Islet precursor cell (in vitro differentiated cells): Measurements from ENCODE around the gene CTNNA1.
"Not testable (repeated sequence)": the region's sequence is repeated elsewhere in the genome, so short reads cannot be mapped to it uniquely, and the experiment has no call there.

ENCODE experiments used
- DNase-seq: peaks from one replicate; pipeline ENCODE4 v3.0.0-alpha.2; 2018

The CTNNA1 gene

DNA sequence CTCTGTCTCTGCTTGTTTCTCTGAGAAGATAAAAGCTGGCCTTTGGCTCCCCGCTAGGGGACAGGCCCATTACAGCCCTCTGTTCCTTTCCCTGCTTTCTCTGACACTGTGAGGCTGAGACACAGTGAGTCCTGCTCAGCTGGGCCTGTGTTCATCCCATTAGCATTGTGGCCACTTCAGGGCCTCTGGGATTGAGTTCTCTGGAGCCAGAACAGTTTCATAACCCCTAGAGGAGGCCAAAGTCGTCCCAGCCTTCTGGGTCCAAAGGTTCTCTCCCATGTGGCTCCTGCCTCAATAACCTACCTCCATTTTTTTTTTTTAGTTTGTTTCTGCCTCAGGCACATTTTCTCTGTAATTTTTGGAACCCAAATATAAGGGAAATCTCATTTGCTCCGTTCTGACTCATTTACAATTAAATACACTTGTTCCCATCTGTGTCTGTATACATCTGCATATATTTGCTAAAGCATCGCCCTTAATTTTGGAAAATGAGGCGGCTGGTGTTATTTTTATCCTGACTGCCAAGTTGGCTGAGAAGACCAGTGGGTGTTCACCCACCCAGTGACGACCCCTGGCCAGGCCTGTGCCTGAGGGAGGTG, 27.3 kb upstream of the CTNNA1 start:
- peak; percentile 68 for DNase-seq

DNA sequence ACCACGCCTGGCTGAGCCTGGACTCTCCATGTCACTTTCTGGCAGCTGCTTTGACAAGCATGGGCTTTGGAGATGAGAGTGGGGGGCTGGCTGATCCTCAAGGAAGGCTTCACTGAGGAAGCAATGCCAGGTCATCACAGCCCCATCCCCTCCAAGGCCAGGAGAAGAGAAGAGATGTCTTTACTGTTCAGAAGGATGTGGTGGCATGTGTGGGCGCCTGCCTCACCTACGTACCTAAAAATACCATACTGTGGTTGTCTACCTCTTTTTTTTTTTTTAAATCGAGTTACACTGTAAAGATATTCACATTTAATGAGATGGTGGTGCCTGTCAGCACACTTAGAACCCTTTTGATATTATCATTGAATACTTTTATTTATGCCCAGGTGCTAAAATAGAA, 26.4 kb upstream of the CTNNA1 start:
- DNase-seq = no peak

DNA sequence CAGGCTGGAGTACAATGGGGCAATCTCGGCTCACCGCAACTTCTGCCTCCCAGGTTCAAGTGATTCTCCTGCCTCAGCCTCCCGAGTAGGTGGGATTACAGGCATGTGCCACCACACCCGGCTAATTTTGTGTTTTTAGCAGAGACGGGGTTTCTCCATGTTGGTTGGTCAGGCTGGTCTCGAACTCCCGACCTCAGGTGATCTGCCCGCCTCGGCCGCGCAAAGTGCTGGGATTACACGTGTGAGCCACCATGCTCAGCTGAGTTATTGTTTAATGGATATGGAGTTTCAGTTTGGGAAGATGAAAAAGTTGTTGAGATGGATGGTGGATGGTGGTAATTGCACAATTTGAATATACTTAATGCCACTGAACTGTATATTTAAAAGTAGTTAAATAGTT, 22.7 kb upstream of the CTNNA1 start:
- not testable (repeated sequence) for DNase-seq

DNA sequence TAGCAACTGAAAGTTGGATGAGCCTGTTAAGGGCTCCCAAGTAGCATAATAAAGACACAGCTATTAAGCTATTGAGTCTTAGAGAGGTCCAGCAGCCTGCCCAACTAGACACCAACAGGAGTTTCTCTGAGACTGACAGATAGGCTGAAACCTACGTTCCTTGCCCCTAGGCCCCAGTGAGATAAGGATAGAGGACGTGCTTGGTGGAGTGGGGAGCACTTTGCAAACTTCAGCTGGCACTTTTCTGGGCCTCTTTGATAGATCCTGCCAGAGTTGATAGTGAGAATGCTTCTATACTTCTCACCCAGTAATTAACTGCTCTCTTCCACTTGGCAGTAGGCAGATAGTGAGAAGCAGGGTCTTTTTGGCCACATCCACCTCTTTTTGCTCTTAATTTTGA, 20.8 kb upstream of the CTNNA1 start:
- no peak for DNase-seq

DNA sequence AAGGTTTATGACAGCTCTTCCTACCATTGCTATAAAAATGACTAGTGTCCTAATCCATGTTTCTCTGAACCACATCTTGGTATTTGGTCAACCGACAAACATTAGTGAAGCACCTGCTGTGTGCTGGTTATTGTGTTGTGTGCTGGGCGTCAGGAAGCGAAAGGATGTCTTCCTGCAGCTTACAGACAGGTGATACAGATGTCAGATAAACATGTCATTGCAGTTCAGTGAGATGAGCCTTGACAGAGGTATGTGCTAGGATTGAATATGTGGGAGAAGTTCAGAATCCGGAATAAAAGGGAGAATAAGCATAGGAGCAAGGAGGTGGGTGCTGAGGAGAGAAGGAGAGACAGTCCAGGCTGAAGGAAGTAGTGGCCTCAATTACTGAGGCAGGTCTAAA, 20.3 kb upstream of the CTNNA1 start:
- no peak for DNase-seq

DNA sequence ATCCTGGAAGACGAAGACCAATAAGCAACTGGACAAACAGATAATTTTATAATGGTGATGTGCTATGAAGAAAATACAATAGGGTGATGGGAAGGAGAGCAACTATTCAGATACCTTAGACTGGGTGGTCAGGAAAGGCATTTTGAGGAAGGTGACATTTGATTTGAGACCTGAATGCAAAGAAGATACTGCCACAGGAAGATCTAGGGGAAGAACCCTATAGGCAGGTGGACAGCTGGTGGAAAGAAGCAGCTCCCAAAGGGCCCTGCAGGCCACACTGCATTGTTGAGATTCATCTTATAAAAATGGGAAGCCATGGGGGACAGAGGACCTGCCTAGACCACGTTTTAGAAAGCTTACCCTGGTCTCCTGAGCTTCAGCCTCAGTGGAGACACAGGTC, 19.7 kb upstream of the CTNNA1 start:
- no peak for DNase-seq

DNA sequence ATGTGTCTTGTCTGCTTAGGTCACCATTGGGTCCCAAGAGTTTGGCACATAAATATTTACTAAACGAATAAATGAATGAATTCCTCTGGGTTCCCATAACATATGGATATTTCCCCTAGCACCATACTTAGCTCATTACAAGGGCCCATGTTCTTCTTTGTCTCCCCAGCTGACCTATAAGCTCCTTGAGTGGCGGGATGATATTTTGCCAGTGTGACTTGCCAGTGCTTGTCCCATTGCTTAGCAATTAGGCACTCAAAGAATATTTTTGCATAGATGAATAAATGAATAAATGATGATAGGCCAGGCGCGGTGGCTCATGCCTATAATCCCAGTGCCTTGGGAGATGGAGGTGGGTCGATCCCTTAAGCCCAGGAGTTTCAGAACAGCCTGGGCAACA, 16.9 kb upstream of the CTNNA1 start:
- no peak for DNase-seq

DNA sequence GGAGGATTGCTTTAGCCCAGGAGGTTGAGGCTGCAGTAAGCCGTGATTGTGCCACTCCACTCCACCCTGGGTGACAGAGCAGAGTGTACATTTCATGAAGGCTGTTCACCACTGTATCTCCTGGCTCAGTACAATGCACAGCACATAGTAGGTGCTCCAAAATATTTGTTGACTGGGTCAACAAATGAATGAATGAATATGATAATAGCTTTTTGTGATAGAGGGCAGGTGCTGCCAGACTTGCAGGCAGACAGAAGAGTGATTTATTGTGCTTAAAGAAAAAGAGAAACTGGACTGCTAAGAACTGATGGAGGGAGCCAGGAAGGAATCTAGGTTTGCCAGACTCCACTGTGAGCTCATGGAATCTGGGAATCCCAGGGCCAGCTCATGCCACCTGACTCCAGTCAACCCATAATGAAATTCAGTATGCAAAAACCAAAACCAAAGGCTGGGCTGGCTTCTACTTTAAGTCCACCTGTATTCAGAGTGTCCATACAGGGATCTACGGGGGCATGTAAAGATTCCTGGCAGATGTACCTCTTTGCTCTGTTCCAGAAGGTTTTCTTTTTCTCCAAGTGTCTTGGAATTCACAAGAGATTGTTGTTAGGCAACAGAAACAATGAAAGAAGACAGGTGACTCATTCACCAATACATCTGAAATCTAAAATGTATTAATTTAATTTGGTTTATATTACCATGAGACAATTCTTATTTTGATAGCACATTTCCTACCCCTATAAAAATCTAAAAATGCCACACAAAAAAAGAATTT, 15.5 kb upstream of the CTNNA1 start:
- no peak for DNase-seq

DNA sequence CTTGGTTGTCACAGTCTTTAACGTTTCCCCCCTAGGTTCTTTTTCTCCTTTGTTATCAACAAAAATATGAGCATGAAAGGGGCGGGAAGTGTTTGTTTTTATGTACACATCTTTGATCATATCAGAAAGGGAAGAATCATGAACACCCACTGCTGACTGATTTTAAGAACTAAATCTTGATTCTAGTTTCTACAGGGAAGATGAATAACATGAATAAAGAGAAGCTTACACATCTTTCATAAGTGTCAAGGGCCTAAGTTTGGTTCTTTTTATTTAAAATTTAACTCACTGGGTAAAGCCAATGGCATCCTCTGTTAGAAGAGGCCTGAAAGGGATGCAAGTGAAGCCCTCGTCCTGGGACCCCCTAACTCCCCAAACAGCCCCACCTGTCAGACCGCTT, 14.8 kb upstream of the CTNNA1 start:
- DNase-seq = no peak

DNA sequence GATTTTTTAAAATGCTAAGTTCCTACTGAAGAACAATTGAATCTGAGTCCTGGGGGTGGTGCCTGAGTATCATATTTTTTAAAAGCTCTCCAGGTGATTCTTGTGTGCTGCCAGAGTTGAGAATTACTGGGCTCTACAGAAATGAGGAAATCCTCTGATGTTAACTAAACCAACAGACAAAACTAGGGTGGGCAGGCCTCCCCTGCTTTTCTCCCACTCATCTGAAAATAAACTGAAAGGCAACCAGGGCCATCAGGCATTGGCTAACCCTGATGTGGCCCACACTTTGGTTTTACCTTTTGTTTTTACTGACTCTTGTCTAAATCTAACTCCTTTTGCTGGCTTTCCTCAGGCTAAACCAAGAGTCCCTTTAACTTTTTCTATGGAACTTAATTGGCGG, 13.3 kb upstream of the CTNNA1 start:
- no peak for DNase-seq

DNA sequence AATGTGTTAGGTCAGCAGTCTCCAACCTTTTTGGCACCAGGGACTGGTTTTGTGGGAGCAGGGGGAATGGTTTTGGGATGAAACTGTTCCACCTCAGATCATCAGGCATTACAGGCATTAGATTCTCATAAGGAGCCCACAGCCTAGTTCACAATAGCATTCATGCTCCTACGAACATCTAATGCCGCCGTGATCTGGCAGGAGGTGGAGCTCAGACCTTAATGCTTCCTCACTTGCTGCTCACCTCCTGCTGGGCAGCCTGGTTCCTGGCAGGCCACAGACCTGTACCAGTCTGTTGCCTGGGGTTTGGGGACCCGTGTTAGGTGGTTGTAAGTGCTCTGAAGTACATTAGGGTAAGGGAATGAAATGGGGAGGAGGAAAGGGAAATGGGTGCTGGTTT, 9.7 kb upstream of the CTNNA1 start:
- DNase-seq = no peak

DNA sequence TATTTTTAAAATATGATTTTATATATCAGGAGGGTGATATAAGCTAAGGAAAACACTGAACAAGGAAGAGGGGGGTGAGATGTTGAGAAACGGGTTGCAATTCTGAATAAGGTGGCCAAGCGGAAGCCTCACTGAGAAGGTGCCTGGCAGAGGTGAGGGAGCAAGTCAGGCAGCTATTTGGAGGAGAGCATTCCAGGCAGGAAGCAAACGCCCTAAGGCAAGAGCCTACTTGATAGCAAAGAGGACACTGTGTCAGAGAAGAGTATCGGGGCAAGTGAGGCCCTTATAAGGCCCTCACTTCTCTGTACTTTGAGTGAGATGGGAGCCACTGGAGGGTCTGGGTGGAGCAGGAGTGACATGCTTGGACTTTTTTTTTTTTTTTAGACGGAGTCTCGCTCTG, 8.0 kb upstream of the CTNNA1 start:
- DNase-seq = peak; percentile 86

DNA sequence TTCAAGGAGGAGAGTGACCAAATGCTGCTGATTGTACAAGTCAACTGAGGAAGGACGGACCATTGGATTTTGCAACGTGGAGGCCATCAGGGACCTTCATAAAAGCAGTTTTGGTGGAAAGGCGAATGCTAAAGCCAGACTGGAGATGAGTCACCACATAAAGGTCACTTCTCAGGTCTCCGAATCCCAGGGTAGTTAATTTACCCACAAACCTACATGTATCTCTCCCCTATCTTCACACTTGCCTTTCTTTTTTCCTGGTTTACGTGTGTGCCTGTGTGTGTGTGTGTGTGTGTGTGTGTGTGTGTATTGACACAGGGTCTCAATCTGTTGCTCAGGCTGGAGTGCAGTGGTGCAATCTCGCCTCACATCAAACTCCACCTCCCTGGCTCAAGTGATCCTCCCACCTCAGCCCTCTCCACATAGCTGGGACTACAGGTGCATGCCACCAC, 4.6 kb upstream of the CTNNA1 start:
- no peak for DNase-seq

DNA sequence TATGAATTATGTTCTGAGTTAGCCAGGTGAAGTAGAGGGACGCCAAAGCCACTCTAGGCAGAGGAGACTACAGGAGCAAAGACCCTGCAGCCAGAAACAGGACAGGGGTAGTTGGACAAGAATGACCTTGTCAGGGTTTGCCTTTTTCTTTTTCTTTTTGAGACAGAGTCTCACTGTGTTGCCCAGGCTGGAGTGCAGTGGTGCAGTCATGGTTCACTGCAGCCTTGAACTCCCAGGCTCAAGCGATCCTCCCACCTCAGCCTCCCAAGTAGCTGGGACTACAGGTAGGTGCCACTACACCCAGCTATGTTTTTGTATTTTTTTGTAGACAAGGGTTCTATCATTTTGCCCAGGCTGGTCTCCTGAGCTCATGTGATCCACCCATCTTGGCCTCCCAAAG, 1.9 kb upstream of the CTNNA1 start:
- DNase-seq = not testable (repeated sequence)

DNA sequence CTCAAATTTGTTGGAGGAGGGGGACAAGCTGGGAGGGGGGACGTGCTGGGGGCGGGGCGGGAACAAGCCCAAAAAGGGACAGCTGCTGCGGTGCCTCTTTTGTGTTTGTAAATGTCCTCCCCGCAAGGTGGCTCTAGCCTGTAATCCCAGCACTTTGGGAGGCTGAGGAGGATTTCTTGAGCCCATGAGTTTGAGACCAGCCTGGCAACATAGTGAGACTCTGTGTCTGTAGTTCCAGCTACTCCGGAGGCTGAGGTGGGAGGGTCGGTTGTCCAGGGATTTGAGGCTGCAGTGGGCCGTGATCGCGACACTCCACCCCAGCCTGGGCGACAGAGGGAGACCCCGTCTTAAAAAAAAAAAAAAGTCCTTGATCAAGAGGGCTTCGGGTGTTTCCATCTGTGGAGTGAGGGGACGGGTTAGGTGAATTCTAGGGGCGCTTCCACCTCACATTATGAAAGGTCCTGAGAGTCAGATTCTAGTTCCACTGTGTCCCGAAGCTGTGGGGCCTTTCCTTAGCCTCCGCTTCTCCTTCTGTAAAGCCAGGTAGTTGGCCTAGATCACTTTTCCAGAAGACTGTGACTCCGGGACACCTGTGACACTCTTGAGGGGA, 779 bp upstream of the CTNNA1 start:
- peak; percentile 84 for DNase-seq

DNA sequence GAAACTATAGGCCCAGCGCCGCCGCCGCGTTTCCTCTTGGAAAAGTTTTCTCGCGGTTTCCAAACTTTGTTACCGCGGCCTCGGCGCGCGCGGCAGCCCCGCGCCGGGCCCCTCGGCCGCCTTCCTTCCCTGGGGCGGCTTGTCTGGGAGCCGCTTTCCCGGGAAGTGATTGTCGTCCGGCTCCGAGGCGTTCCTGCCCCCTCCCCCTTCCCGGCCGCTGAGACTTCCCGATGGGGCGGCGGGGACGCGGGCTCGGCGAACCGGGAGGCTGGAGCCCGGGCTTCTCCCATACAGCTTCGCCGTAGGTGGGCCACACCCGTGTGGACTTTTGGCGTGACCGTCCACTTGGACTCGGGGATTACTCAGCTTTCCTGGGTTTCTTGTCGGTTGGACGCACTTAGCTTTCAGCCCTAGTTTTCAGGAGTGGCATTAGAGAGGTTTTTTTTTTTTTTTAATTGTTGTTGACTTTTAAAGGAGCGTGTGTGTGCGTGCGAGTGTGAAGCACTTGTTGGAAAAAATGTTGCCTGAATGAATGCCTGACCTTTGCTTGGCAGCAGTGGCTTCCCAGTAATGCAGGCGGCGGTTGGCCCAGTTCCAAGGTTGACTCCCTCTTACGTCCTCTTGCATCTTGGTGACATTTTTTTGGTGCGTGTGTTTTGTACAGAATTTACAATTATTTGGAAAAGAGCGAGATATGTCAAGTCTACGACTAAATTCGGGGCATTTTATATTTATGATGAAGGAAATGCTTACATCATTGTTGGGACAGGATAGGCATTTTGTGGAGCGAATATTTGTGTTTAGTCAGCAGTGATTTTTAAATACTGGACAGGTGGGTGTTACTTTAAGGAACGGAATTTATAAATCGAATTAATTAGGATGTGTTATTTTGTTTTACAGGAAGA, 821 bp downstream of the CTNNA1 start:
- peak; percentile 74 for DNase-seq

DNA sequence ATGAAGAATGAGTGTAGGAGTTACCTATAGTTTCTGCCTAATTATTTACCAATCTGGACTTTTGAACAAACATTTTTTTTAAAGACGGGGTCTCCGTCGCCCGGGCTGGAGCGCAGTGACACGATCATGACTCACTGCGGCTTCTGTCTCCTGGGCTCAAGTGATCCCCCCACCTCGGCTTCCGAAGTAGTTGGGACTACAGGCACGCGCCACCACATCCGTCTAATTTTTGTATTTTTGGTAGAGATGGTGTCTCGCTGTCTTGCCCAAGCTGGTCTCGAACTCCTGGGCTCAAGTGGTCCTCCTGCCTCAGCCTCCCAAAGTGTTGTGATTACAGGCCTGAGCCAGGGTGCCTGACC, 1.5 kb downstream of the CTNNA1 start:
- DNase-seq = no peak

DNA sequence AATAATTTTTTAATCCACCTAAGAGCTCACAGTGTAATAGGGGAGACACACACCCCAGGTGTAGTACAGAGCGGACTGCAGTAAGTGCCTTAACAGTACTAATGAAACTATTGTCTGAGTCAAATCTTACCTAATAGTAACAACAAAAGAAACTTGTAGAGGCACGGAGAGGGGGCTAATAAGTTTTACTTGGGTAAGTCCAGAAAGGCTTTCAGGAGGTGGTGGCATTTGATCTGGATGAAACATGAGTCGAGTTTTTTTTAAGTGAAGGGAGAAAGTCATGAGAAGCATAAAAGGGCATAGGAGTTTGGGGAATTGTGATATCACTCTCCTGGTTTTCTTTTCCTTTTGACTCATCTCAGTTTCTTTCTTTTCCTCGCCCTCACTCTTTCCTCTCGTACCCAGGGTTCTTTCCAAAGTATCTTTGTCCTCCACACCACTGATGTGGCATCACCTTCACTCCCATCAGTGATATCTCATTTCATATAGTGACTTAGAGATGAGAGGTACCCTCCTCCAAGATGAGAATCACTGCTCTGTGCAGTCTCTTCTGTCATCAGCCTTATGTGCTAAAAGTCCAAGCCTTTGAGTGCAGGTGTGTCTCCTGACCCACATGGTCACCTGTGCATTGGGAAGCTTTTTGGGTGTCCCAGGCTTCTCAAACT, 2.0 kb downstream of the CTNNA1 start:
- DNase-seq = no peak

DNA sequence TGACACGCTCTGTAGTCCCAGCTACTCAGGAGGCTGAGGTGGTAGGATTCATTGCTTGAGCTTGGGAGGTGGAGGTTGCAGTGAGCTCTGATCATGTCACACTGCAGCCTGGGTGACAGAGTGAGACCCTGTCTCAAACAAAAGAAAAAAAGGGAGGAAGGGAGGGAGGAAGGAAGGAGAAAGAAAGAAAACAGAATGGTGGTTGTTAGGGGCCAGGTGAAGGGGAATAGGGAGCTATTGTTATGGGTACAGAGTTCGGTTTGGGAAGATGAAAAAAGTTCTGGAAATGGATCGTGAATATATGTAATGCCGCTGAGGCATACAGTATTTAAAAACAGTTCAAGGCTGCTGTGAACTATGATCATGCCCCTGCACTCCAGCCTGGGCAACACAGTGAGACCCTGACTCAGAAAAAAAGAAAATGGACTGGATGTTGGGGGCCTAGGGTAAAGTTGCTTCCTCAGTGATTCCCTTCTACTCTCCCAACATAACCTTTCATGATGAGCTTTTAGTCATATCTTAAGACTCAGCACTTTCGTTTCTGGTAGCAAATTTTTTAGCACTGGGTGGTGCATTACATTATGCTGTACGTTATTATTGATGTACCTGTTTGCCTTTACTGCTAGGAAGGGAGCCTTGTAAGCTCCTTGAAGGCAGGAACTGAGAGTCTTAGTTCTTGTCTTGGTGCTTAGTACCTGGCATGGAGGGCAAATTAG, 4.0 kb downstream of the CTNNA1 start:
- no peak for DNase-seq

DNA sequence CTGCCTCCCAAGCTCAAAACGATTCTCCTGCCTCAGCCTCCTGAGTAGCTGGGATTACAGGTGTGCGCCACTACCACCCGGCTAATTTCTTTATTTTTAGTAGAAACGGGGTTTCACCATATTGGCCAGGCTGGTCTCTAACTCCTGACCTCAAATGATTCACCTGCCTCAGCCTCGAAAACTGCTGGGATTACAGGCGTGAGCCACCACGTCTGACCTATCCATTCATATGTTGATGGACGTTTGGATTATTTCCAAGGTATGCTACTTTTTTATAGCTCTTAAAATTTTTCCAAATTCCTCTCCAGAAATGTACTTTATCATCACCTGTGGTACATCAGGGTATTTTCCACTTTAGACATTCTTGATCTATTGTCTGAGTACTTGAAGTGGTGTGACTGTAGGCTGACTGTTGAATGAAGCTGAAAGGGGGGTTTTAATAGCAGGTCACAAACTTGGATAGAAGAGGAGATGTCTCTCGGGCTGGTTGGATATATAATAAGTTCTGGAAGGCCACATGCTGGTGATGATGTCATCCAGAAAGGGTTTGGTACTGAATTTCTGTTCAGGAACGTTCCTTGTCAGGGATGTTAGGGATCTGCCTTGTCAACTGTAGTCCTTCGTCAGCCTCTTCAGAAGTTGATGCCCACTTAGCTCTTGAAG, 7.4 kb downstream of the CTNNA1 start:
- no peak for DNase-seq

DNA sequence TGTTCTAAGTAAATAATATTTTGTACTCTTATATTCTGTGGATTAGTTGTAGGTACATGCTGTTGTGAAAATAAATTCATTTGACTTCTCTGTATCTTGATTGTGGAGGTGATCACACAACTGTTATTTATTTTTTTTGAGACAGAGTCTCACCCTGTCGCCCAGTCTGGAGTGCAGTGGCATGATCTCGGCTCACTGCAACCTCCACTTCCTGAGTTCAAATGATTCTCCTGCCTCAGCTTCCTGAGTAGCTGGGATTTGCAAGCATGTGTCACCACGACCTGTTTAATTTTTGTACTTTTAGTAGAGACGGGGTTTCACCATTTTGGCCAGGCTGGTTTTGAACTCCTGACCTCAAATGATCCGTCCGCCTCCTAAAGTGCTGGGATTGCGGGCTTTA, 7.9 kb downstream of the CTNNA1 start:
- not testable (repeated sequence) for DNase-seq

DNA sequence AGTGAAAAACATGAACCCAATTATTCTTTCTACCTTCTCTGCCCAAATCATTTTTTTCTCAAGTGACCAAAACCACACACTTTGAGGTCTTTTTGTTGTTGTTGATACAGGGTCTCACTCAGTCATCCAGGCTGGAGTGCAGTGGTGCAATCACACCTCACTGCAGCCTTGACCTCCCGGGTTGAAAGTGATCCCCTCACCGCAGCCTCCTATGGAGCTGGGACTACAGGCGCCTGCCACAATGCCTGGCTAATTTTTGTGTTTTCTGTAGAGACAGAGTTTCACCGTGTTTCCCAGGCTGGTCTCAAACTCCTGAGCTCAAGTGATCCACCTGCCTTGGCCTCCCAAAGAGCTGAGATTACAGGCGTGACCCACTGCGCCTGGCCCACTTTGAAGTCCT, 8.4 kb downstream of the CTNNA1 start:
- DNase-seq = not testable (repeated sequence)
